Stimulated activated CD8-positive, alpha-beta memory T cell treated with anti-CD3 and anti-CD28 coated beads, Interleukin-4, amount 100 ng/mL, for 48 hours (primary cell): ENCODE data around the gene PRRC2B.

ENCODE experiments used
- DNase-seq: peaks from one replicate; pipeline ENCODE4 v3.0.0-alpha.2; 2020

The PRRC2B gene

GRCh38 chr9:131411719-131412681 is 18.1 kb downstream of the PRRC2B start:
- DNase-seq: no peak

- DNase-seq: no peak
Measured at GRCh38 chr9:131416509-131416908, 22.6 kb downstream of the PRRC2B start.

- no peak for DNase-seq
Measured at GRCh38 chr9:131417264-131418142, 23.6 kb downstream of the PRRC2B start.

- DNase-seq: no peak
Measured at GRCh38 chr9:131418143-131419025, 24.5 kb downstream of the PRRC2B start.

- DNase-seq: no peak
Measured at GRCh38 chr9:131419026-131419614, 25.2 kb downstream of the PRRC2B start.

GRCh38 chr9:131419716-131420115 is 25.8 kb downstream of the PRRC2B start:
- DNase-seq: no peak

- no peak for DNase-seq
Measured at GRCh38 chr9:131420980-131421624, 27.2 kb downstream of the PRRC2B start.

- no peak for DNase-seq
Measured at GRCh38 chr9:131421691-131422090, 27.8 kb downstream of the PRRC2B start.

- no peak for DNase-seq
Measured at GRCh38 chr9:131422241-131422792, 28.4 kb downstream of the PRRC2B start.

- DNase-seq: no peak
Measured at GRCh38 chr9:131423171-131423581, 29.3 kb downstream of the PRRC2B start.

- no peak for DNase-seq
Measured at GRCh38 chr9:131426545-131426944, 32.7 kb downstream of the PRRC2B start.

- no peak for DNase-seq
Measured at GRCh38 chr9:131429121-131430012, 35.5 kb downstream of the PRRC2B start.

- DNase-seq: no peak
Measured at GRCh38 chr9:131432050-131432449, 38.2 kb downstream of the PRRC2B start.

- no peak for DNase-seq
Measured at GRCh38 chr9:131432597-131433301, 38.9 kb downstream of the PRRC2B start.

- no peak for DNase-seq
Measured at GRCh38 chr9:131433302-131433854, 39.5 kb downstream of the PRRC2B start.

GRCh38 chr9:131434673-131435072 is 40.8 kb downstream of the PRRC2B start:
- DNase-seq: no peak

GRCh38 chr9:131436376-131436775 is 42.5 kb downstream of the PRRC2B start:
- DNase-seq: no peak

GRCh38 chr9:131436865-131437271 is 43.0 kb downstream of the PRRC2B start:
- no peak for DNase-seq

GRCh38 chr9:131438190-131438589 is 44.3 kb downstream of the PRRC2B start:
- DNase-seq: no peak
